Central memory CD4-positive, alpha-beta T cell (primary cell): ENCODE measurements around the gene PARVB.
"Not testable (repeated sequence)": the region's sequence is repeated elsewhere in the genome, so short reads cannot be mapped to it uniquely, and the experiment has no call there.

Source experiments
- DNase-seq: peaks from one replicate; pipeline ENCODE4 v3.0.0; 2022

PARVB gene

GRCh38 chr22:44091021-44091721, 67.1 kb downstream of the PARVB start:
- peak; percentile 6 for DNase-seq

GRCh38 chr22:44091751-44092150, 67.6 kb downstream of the PARVB start:
- DNase-seq: no peak

GRCh38 chr22:44092636-44093220, 68.6 kb downstream of the PARVB start:
- DNase-seq: no peak

GRCh38 chr22:44093791-44094190, 69.7 kb downstream of the PARVB start:
- DNase-seq: no peak

GRCh38 chr22:44094751-44095302, 70.7 kb downstream of the PARVB start:
- DNase-seq: no peak

GRCh38 chr22:44096736-44097135, 72.6 kb downstream of the PARVB start:
- no peak for DNase-seq

- DNase-seq: no peak
Measured at GRCh38 chr22:44097263-44098020, 73.3 kb downstream of the PARVB start.

GRCh38 chr22:44098021-44098739, 74.1 kb downstream of the PARVB start:
- DNase-seq: no peak

GRCh38 chr22:44098966-44099530, 74.9 kb downstream of the PARVB start:
- no peak for DNase-seq

- no peak for DNase-seq
Measured at GRCh38 chr22:44099696-44100095, 75.6 kb downstream of the PARVB start.

- no peak for DNase-seq
Measured at GRCh38 chr22:44100411-44100810, 76.3 kb downstream of the PARVB start.

GRCh38 chr22:44102121-44102520, 78.0 kb downstream of the PARVB start:
- no peak for DNase-seq

GRCh38 chr22:44102856-44103255, 78.8 kb downstream of the PARVB start:
- DNase-seq: no peak

GRCh38 chr22:44103735-44104480, 79.8 kb downstream of the PARVB start:
- DNase-seq: no peak

GRCh38 chr22:44107340-44107739, 83.2 kb downstream of the PARVB start:
- no peak for DNase-seq

GRCh38 chr22:44108076-44108475, 84.0 kb downstream of the PARVB start:
- DNase-seq: no peak

- no peak for DNase-seq
Measured at GRCh38 chr22:44108806-44109385, 84.8 kb downstream of the PARVB start.

GRCh38 chr22:44109416-44109815, 85.3 kb downstream of the PARVB start:
- DNase-seq: no peak

GRCh38 chr22:44110656-44111055, 86.6 kb downstream of the PARVB start:
- not testable (repeated sequence) for DNase-seq

GRCh38 chr22:44111562-44112155, 87.6 kb downstream of the PARVB start:
- DNase-seq: no peak

- no peak for DNase-seq
Measured at GRCh38 chr22:44112191-44112590, 88.1 kb downstream of the PARVB start.
